ENCODE measurements around the gene RABGAP1. TPM values are rescaled to one million over a fixed set of nuclear protein-coding genes. Genes with fewer than 3 reads are reported as not detected.
A peak's percentile ranks its signal among the peaks of the same experiment; 100 is the strongest.

Gene RABGAP1
- total RNA-seq, 2 donors from 2014 or later: 41.9 to 49.7 TPM

GRCh38 chr9:123098096-123098459 is 157.3 kb downstream of the RABGAP1 start:
- H3K9me3 Mint-ChIP-seq: no peaks in the 10 kb centered on the region
- WGBS, 2 experiments (ENCODE audit: insufficient coverage in 1 of 2, insufficient read length in 1 of 2): 71 to 100% methylated on average over 1 to 4 of the region's 4 CpGs
- H3K27me3 Mint-ChIP-seq (ENCODE audit: insufficient read depth): no peaks in the 10 kb centered on the region
- H3K27ac Mint-ChIP-seq: peak overlapping the region; percentile 81
- no peak overlapping the region for H3K4me3 ChIP-seq (ENCODE audit: low read length)
- no peak for DNase-seq
- no peaks in the 10 kb centered on the region for H3K27me3 ChIP-seq (ENCODE audit: control insufficient read depth, insufficient read depth, low read length, poor library complexity, severe bottlenecking)
- peaks cover 78% of the 10 kb centered on the region for H3K36me3 Mint-ChIP-seq (ENCODE audit: low read depth)
- H3K9me3 ChIP-seq (ENCODE audit: control insufficient read depth, low read length): no peaks in the 10 kb centered on the region
- no peak overlapping the region for H3K4me3 Mint-ChIP-seq
- H3K4me1 ChIP-seq (ENCODE audit: control insufficient read depth, insufficient read depth, low read length): peaks cover 5% of the 10 kb centered on the region
- no peak for TF ChIP-seq CTCF (conservative IDR thresholded peaks at IDR 0.05)
- H3K36me3 ChIP-seq (ENCODE audit: control insufficient read depth, insufficient read depth, low read length): peaks cover 85% of the 10 kb centered on the region
- no peak overlapping the region for H3K27ac ChIP-seq (ENCODE audit: low read depth, low read length)
- peaks cover 28% of the 10 kb centered on the region for H3K4me1 Mint-ChIP-seq
- no peak overlapping the region for H3K9ac ChIP-seq (ENCODE audit: extremely low read depth, low read length, poor library complexity, severe bottlenecking)

- Mint-ChIP-seq H3K27me3 (ENCODE audit: insufficient read depth) (no peaks in the 10 kb centered on the region), H3K36me3 (ENCODE audit: low read depth) (peaks cover 71% of the 10 kb centered on the region), H3K9me3 (no peaks in the 10 kb centered on the region), H3K27ac (no peak overlapping the region), H3K4me1 (peaks cover 30% of the 10 kb centered on the region), H3K4me3 (no peak overlapping the region)
- Histone ChIP-seq H3K27me3 (ENCODE audit: control insufficient read depth, insufficient read depth, low read length, poor library complexity, severe bottlenecking) (no peaks in the 10 kb centered on the region), H3K36me3 (ENCODE audit: control insufficient read depth, insufficient read depth, low read length) (peaks cover 80% of the 10 kb centered on the region), H3K4me3 (ENCODE audit: low read length) (no peak overlapping the region), H3K27ac (ENCODE audit: low read depth, low read length) (no peak overlapping the region), H3K9ac (ENCODE audit: extremely low read depth, low read length, poor library complexity, severe bottlenecking) (no peak overlapping the region), H3K4me1 (ENCODE audit: control insufficient read depth, insufficient read depth, low read length) (peaks cover 5% of the 10 kb centered on the region), H3K9me3 (ENCODE audit: control insufficient read depth, low read length) (no peaks in the 10 kb centered on the region)
- 94 to 100% methylated on average over 5 to 6 of the region's 6 CpGs for WGBS, 2 experiments (ENCODE audit: insufficient coverage in 1 of 2, insufficient read length in 1 of 2)
- no peak for TF ChIP-seq CTCF (conservative IDR thresholded peaks at IDR 0.05)
- DNase-seq: no peak
Observed at GRCh38 chr9:123099042-123099441, 158.2 kb downstream of the RABGAP1 start.

GRCh38 chr9:123099548-123099947 is 158.7 kb downstream of the RABGAP1 start:
- Histone ChIP-seq H3K27me3 (ENCODE audit: control insufficient read depth, insufficient read depth, low read length, poor library complexity, severe bottlenecking) (no peaks in the 10 kb centered on the region), H3K4me3 (ENCODE audit: low read length) (no peak overlapping the region), H3K27ac (ENCODE audit: low read depth, low read length) (no peak overlapping the region), H3K4me1 (ENCODE audit: control insufficient read depth, insufficient read depth, low read length) (peaks cover 5% of the 10 kb centered on the region), H3K36me3 (ENCODE audit: control insufficient read depth, insufficient read depth, low read length) (peaks cover 79% of the 10 kb centered on the region), H3K9me3 (ENCODE audit: control insufficient read depth, low read length) (no peaks in the 10 kb centered on the region), H3K9ac (ENCODE audit: extremely low read depth, low read length, poor library complexity, severe bottlenecking) (no peak overlapping the region)
- no peaks in the 10 kb centered on the region for H3K9me3 Mint-ChIP-seq
- H3K36me3 Mint-ChIP-seq (ENCODE audit: low read depth): peaks cover 71% of the 10 kb centered on the region
- H3K27ac Mint-ChIP-seq: no peak overlapping the region
- no peak for DNase-seq
- H3K4me3 Mint-ChIP-seq: no peak overlapping the region
- no peak for TF ChIP-seq CTCF (conservative IDR thresholded peaks at IDR 0.05)
- no peaks in the 10 kb centered on the region for H3K27me3 Mint-ChIP-seq (ENCODE audit: insufficient read depth)
- H3K4me1 Mint-ChIP-seq: peaks cover 30% of the 10 kb centered on the region
- 95 to 100% methylated on average over 2 to 3 of the region's 3 CpGs for WGBS, 2 experiments (ENCODE audit: insufficient coverage in 1 of 2, insufficient read length in 1 of 2)
